Glutamatergic neuron (in vitro differentiated cells): ENCODE data around the gene TMEM82. TPM values are rescaled to one million over a fixed set of nuclear protein-coding genes. Genes with fewer than 3 reads are reported as not detected.

ENCODE experiments used
- DNase-seq: peaks from one replicate; pipeline ENCODE4 v3.0.0; 2022
- H3K27ac Mint-ChIP-seq: one replicate; pipeline ENCODE4 v1.8.0; 2020; ENCODE audit warnings: mild to moderate bottlenecking, mixed read lengths, inconsistent platforms; ENCODE audit not compliant: unreplicated experiment
- H3K27me3 Mint-ChIP-seq: one replicate; pipeline ENCODE4 v1.8.0; 2020; ENCODE audit warnings: mild to moderate bottlenecking, moderate library complexity, mixed read lengths, inconsistent platforms; ENCODE audit not compliant: unreplicated experiment
- H3K36me3 Mint-ChIP-seq: one replicate; pipeline ENCODE4 v1.8.0; 2020; ENCODE audit warnings: mild to moderate bottlenecking, mixed read lengths, inconsistent platforms; ENCODE audit not compliant: unreplicated experiment
- H3K4me1 Mint-ChIP-seq: one replicate; pipeline ENCODE4 v1.8.0; 2020; ENCODE audit warnings: mild to moderate bottlenecking, low read depth, mixed read lengths, inconsistent platforms; ENCODE audit not compliant: unreplicated experiment
- H3K4me3 Mint-ChIP-seq: one replicate; pipeline ENCODE4 v1.8.0; 2020; ENCODE audit warnings: mild to moderate bottlenecking, mixed read lengths, inconsistent platforms; ENCODE audit not compliant: unreplicated experiment
- H3K9me3 Mint-ChIP-seq: one replicate; pipeline ENCODE4 v1.8.0; 2020; ENCODE audit warnings: mild to moderate bottlenecking, moderate library complexity, mixed read lengths, inconsistent platforms; ENCODE audit not compliant: unreplicated experiment
- total RNA-seq: library from RNA; stranded (reverse); fragmentation: NEBNext Ultra II Directional; extraction: Animal tissue kit (Norgen Biotek cat#: 25700); gene quantifications from one replicate; pipeline ENCODE4 v1.2.1, GENCODE V29; 2021; ENCODE audit not compliant: unreplicated experiment
- TF ChIP-seq, protein P1 (sequence below): fragments of 200-600 bp; sonication (generic); IDR thresholded peaks from one replicate; pipeline ENCODE4 v1.5.0; 2021; ENCODE audit not compliant: partially characterized antibody, unreplicated experiment

Gene TMEM82
- total RNA-seq, 1 donor from 2014 or later: not detected

- H3K27ac Mint-ChIP-seq: no peak overlapping the region
These were observed 37.1 kb upstream of the TMEM82 start for GRCh38 chr1:15705184-15705566.

GRCh38 chr1:15706751-15707150 is 35.5 kb upstream of the TMEM82 start:
- Mint-ChIP-seq H3K27ac (no peak overlapping the region), H3K9me3 (peaks cover 7% of the 10 kb centered on the region), H3K4me1 (peaks cover 26% of the 10 kb centered on the region), H3K36me3 (no peaks in the 10 kb centered on the region), H3K4me3 (no peak overlapping the region), H3K27me3 (peaks cover 3% of the 10 kb centered on the region)
- DNase-seq: no peak
- TF ChIP-seq, protein P1, sequence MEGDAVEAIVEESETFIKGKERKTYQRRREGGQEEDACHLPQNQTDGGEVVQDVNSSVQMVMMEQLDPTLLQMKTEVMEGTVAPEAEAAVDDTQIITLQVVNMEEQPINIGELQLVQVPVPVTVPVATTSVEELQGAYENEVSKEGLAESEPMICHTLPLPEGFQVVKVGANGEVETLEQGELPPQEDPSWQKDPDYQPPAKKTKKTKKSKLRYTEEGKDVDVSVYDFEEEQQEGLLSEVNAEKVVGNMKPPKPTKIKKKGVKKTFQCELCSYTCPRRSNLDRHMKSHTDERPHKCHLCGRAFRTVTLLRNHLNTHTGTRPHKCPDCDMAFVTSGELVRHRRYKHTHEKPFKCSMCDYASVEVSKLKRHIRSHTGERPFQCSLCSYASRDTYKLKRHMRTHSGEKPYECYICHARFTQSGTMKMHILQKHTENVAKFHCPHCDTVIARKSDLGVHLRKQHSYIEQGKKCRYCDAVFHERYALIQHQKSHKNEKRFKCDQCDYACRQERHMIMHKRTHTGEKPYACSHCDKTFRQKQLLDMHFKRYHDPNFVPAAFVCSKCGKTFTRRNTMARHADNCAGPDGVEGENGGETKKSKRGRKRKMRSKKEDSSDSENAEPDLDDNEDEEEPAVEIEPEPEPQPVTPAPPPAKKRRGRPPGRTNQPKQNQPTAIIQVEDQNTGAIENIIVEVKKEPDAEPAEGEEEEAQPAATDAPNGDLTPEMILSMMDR: no peak

More at GRCh38 chr1:15705184-15705566, 37.1 kb upstream of the TMEM82 start:
- TF ChIP-seq, protein P1: no peak
- Mint-ChIP-seq H3K36me3 (no peaks in the 10 kb centered on the region), H3K4me1 (peaks cover 27% of the 10 kb centered on the region), H3K27me3 (peaks cover 3% of the 10 kb centered on the region), H3K4me3 (no peak overlapping the region), H3K9me3 (peaks cover 9% of the 10 kb centered on the region)
- no peak for DNase-seq

DNA sequence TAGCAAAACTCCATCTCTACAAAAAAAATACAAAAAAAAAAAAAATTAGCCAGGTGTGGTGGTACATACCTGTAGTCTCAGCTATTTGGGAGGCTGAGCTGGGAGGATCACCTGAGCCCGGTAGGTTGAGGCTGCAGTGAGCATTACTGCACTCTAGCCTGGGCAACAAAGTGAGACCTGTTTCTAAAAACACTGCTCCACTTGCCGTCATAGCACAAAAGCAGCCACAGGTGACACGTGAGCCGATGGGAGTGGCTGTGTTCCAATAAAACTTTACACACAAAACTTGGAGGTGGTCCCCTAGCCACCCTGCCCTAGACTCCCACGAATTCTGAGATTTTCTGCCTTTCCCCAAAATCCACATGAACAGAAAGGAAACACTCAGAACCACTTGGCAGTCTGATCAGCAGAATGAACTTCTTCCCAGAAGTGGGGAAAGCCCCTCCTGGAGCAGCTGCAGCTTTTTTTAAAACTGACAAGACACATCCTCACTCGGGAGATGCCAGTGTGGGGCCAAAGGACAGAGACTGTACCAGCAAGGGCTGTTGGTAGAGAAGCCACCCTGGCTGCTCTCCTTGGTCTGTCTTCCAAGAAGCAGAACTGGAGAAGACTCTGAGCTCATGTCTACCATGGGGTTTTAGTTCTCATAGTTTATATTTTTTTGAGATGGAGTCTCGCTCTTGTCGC is 34.9 kb upstream of the TMEM82 start:
- peaks cover 3% of the 10 kb centered on the region for H3K27me3 Mint-ChIP-seq
- peaks cover 21% of the 10 kb centered on the region for H3K4me1 Mint-ChIP-seq
- no peak overlapping the region for H3K4me3 Mint-ChIP-seq
- TF ChIP-seq, protein P1: no peak
- no peak for DNase-seq
- H3K27ac Mint-ChIP-seq: no peak overlapping the region
- H3K9me3 Mint-ChIP-seq: peaks cover 6% of the 10 kb centered on the region
- no peaks in the 10 kb centered on the region for H3K36me3 Mint-ChIP-seq

DNA sequence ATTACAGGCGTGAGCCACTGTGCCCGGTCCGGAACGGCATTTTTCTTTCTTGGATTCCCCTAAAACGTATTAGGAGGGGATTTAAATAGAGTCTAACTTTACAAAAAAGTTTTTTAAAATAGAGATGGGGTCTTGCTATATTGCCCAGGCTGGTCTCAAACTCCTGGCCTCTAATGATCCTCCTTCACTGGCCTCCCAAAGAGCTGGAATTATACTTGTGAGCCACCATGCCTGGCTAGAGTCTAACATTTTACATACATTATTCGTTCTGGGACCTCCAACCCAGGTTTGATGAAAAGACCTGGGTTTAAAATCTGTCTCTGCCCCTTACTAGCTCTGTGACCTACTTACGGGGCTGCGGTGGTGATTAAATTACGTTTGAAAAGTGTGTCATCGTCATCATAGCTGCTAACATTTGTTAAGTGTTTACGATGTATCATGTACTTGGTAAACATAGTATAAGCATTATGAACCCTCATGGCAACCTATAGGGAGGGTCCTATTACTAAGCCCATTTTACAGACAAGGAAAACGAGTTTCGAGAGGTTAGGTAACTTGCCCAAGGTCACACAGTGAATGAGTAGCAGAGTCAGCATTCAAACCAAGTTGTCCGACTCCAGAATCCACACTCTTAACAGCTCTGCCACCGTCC is 33.7 kb upstream of the TMEM82 start:
- Mint-ChIP-seq H3K9me3 (peaks cover 6% of the 10 kb centered on the region), H3K4me1 (peaks cover 14% of the 10 kb centered on the region), H3K36me3 (no peaks in the 10 kb centered on the region), H3K27me3 (peaks cover 3% of the 10 kb centered on the region), H3K4me3 (no peak overlapping the region), H3K27ac (no peak overlapping the region)
- TF ChIP-seq, protein P1: no peak
- no peak for DNase-seq

- peaks cover 9% of the 10 kb centered on the region for H3K4me1 Mint-ChIP-seq
- TF ChIP-seq, protein P1: no peak
- H3K27me3 Mint-ChIP-seq: peaks cover 5% of the 10 kb centered on the region
- peaks cover 4% of the 10 kb centered on the region for H3K9me3 Mint-ChIP-seq
- DNase-seq: no peak
- no peaks in the 10 kb centered on the region for H3K36me3 Mint-ChIP-seq
- no peak overlapping the region for H3K27ac Mint-ChIP-seq
- no peak overlapping the region for H3K4me3 Mint-ChIP-seq
These were observed 33.1 kb upstream of the TMEM82 start for GRCh38 chr1:15709226-15709625.
